Measurements from ENCODE around the gene SLC13A3. TPM values are rescaled to one million over a fixed set of nuclear protein-coding genes. Genes with fewer than 3 reads are reported as not detected.
"Not testable (repeated sequence)": the region's sequence is repeated elsewhere in the genome, so short reads cannot be mapped to it uniquely, and the experiment has no call there.

SLC13A3 gene
- polyA plus RNA-seq, 1 donor = 3.7 TPM

- DNase-seq = peak; percentile 47 to 60
- 35% methylated on average over 5 of the region's 14 CpGs for whole genome bisulfite sequencing (ENCODE audit: insufficient coverage, low lambda C conversion rate)
- no peaks in the 10 kb centered on the region for H3K36me3 ChIP-seq (ENCODE audit: control insufficient read depth, insufficient read depth, low read length)
These were observed 30.0 kb upstream of the SLC13A3 start for GRCh38 chr20:46681032-46681854.

GRCh38 chr20:46680684-46681031 lies 29.4 kb upstream of the SLC13A3 start:
- no peaks in the 10 kb centered on the region for H3K4me1 ChIP-seq (ENCODE audit: control insufficient read depth, insufficient read depth, low read length)
- WGBS (ENCODE audit: insufficient coverage, low lambda C conversion rate) = no CpG with 5 or more reads among the region's 2 CpGs
- H3K27ac ChIP-seq (ENCODE audit: low read length) = no peak overlapping the region
- no peaks in the 10 kb centered on the region for H3K9me3 ChIP-seq (ENCODE audit: control insufficient read depth, low read depth, low read length)
- no peaks in the 10 kb centered on the region for H3K27me3 ChIP-seq (ENCODE audit: control insufficient read depth, insufficient read depth, low read length)
- H3K4me3 ChIP-seq (ENCODE audit: low read length) = no peak overlapping the region
- no peaks in the 10 kb centered on the region for H3K36me3 ChIP-seq (ENCODE audit: control insufficient read depth, insufficient read depth, low read length)
- no peak for DNase-seq

More at GRCh38 chr20:46681032-46681854, 30.0 kb upstream of the SLC13A3 start:
- Histone ChIP-seq H3K9me3 (ENCODE audit: control insufficient read depth, low read depth, low read length) (no peaks in the 10 kb centered on the region), H3K4me3 (ENCODE audit: low read length) (no peak overlapping the region), H3K4me1 (ENCODE audit: control insufficient read depth, insufficient read depth, low read length) (no peaks in the 10 kb centered on the region), H3K27me3 (ENCODE audit: control insufficient read depth, insufficient read depth, low read length) (no peaks in the 10 kb centered on the region), H3K27ac (ENCODE audit: low read length) (no peak overlapping the region)

DNA sequence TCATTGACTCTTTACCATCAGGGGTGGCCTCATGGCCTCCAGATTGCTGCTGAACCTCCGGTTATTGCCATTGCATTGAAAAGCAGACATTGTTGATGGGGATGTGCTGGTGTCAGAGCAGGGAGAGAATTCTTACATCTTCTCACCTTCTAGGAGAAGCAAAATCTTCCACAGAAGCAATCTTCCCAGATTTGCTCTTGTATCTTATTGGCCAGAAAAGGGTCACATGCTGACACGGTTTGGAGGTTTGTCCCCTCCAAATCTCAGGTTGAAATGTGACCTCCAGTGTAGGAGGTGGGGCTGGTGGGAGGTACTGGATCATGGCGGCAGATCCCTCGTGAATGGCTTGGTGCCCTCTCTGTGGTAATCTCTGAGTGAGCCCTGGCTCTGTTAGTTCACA lies 27.3 kb upstream of the SLC13A3 start:
- Histone ChIP-seq H3K9me3 (ENCODE audit: control insufficient read depth, low read depth, low read length) (no peaks in the 10 kb centered on the region), H3K36me3 (ENCODE audit: control insufficient read depth, insufficient read depth, low read length) (no peaks in the 10 kb centered on the region), H3K27ac (ENCODE audit: low read length) (no peak overlapping the region), H3K4me3 (ENCODE audit: low read length) (no peak overlapping the region), H3K27me3 (ENCODE audit: control insufficient read depth, insufficient read depth, low read length) (no peaks in the 10 kb centered on the region), H3K4me1 (ENCODE audit: control insufficient read depth, insufficient read depth, low read length) (no peaks in the 10 kb centered on the region)
- no CpG with 5 or more reads among the region's 4 CpGs for WGBS (ENCODE audit: insufficient coverage, low lambda C conversion rate)
- no peak for DNase-seq

DNA sequence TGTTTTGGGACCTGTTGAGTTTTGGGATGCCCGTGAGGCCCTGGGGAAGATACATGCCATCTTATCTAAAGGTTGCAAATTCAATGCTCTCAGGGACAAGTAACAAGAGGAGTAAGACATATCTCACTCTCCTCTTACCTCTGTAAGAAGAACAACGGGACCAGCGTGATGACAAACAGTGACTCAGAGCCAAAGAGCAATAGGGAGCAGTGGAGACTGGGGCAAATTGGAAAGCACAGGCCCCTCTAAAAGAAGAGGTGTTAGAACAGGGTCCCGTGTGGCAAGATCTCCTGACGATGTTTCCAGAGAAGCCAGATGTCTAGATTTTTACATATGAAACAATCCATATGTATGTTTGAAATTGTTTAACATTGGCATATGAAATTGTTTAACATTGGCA lies 26.3 kb upstream of the SLC13A3 start:
- 100% methylated on average over 1 of the region's 5 CpGs for WGBS (ENCODE audit: insufficient coverage, low lambda C conversion rate)
- no peak overlapping the region for H3K27ac ChIP-seq (ENCODE audit: low read length)
- no peaks in the 10 kb centered on the region for H3K27me3 ChIP-seq (ENCODE audit: control insufficient read depth, insufficient read depth, low read length)
- no peaks in the 10 kb centered on the region for H3K4me1 ChIP-seq (ENCODE audit: control insufficient read depth, insufficient read depth, low read length)
- H3K4me3 ChIP-seq (ENCODE audit: low read length) = no peak overlapping the region
- no peak for DNase-seq
- H3K9me3 ChIP-seq (ENCODE audit: control insufficient read depth, low read depth, low read length) = no peaks in the 10 kb centered on the region
- H3K36me3 ChIP-seq (ENCODE audit: control insufficient read depth, insufficient read depth, low read length) = no peaks in the 10 kb centered on the region

DNA sequence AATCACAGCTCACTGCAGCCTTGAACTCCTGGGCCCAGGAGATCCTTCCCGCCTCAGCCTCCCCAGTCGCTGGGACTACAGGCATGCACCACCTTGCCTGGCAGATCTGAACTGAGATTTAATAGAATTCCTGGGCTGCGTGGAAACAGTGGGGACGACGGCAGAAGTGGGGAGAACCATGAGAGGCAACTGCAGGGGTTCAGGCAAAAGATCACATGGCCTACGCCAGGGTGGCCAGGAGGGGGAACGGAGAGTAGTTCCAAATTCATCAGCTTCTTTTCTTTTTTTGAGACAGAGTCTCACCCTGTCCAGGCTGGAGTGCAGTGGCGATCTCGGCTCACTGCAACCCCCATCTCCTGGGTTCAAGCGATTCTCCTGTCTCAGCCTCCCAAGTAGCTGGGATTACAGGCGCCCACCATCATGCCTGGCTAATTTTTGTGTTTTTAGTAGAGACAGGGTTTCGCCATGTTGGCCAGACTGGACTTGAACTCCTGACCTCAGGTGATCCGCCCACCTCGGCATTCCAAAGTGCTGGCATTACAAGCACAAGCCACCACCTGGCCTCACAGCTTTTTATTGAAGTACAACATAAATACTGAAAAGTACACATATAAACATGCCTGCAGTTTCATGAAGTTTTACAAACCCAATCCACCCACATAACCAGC lies 25.5 kb upstream of the SLC13A3 start:
- H3K27me3 ChIP-seq (ENCODE audit: control insufficient read depth, insufficient read depth, low read length); H3K36me3 ChIP-seq (ENCODE audit: control insufficient read depth, insufficient read depth, low read length); H3K27ac ChIP-seq (ENCODE audit: low read length); H3K9me3 ChIP-seq (ENCODE audit: control insufficient read depth, low read depth, low read length); H3K4me1 ChIP-seq (ENCODE audit: control insufficient read depth, insufficient read depth, low read length); DNase-seq; H3K4me3 ChIP-seq (ENCODE audit: low read length): not testable (repeated sequence)
- WGBS (ENCODE audit: insufficient coverage, low lambda C conversion rate) = 40% methylated on average over 2 of the region's 14 CpGs

- H3K27me3 ChIP-seq (ENCODE audit: control insufficient read depth, insufficient read depth, low read length) = no peaks in the 10 kb centered on the region
- WGBS (ENCODE audit: insufficient coverage, low lambda C conversion rate) = no CpG with 5 or more reads among the region's 14 CpGs
- H3K4me1 ChIP-seq (ENCODE audit: control insufficient read depth, insufficient read depth, low read length) = no peaks in the 10 kb centered on the region
- no peak overlapping the region for H3K4me3 ChIP-seq (ENCODE audit: low read length)
- H3K36me3 ChIP-seq (ENCODE audit: control insufficient read depth, insufficient read depth, low read length) = no peaks in the 10 kb centered on the region
- H3K9me3 ChIP-seq (ENCODE audit: control insufficient read depth, low read depth, low read length) = no peaks in the 10 kb centered on the region
- no peak for DNase-seq
- H3K27ac ChIP-seq (ENCODE audit: low read length) = no peak overlapping the region
These were observed 23.2 kb upstream of the SLC13A3 start for GRCh38 chr20:46674253-46675083.

DNA sequence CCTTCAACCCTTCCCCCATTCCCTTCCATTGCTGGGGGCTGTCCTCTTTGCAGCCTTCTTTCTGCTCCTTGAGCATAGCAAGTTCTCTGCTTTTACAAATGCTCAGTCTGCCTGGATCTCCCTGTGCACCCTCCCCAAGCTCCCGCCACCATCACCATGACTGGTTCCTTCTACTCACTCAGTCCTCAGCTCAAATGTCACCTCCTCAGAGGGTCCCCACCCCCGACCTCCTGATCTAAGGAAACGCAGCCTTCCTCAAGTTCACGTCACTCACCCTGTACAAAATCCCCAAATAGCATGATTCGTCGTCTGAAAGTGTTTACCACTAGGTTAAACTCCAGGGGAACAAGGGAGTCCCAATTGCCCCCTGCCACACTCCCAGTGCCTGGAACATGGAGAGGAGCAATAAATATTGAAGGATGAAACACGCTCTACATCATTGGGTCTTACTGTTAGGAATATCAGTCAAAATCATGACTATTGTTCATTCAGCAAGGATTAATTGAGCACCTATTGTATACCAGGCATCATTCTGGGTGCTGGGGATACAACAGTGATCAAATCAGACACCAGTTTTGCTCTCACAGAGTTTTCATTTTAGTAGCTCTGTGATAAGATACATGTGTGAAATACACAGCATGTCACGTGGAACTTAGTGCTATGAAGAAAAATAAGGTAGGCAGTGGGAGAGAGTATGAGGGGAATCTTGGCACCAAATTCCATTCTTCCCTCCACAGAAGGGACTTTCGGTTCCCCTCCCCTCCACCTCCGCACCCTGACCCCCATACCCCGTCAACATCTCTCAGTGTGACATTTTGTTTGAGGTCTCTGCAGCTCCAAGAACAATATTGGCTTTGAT lies 22.4 kb upstream of the SLC13A3 start:
- Histone ChIP-seq H3K27me3 (ENCODE audit: control insufficient read depth, insufficient read depth, low read length) (no peaks in the 10 kb centered on the region), H3K36me3 (ENCODE audit: control insufficient read depth, insufficient read depth, low read length) (no peaks in the 10 kb centered on the region), H3K27ac (ENCODE audit: low read length) (no peak overlapping the region), H3K4me3 (ENCODE audit: low read length) (no peak overlapping the region), H3K4me1 (ENCODE audit: control insufficient read depth, insufficient read depth, low read length) (no peaks in the 10 kb centered on the region), H3K9me3 (ENCODE audit: control insufficient read depth, low read depth, low read length) (no peaks in the 10 kb centered on the region)
- WGBS (ENCODE audit: insufficient coverage, low lambda C conversion rate) = no CpG with 5 or more reads among the region's 11 CpGs
- no peak for DNase-seq

DNA sequence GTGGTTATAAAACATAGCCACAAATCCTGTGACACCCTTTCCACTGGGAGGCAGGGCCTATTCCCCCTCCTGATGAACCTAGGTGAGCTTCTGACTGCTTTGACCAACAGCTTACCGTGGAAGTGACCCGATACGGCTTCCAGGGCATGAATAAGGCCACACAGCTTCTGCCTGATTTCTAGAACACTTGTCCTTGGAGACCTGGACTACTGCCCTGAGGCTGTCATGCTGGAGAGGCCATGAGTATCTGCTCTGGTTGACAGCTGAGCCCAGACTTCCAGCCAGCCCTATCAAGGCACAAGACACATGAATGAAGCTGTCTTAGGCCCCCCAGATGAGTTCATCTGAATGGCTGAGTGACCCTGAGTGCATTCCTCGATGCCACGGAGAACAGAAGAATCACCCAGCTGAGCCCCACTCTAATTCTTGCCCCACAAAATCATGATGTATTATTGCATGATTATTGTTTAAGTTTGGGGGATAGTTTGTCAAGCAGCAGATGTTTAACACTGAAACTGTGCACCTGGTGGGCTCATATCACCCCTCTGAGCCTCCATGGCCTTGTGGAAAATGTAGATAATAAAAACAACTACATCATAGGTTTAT lies 21.4 kb upstream of the SLC13A3 start:
- Histone ChIP-seq H3K9me3 (ENCODE audit: control insufficient read depth, low read depth, low read length) (no peaks in the 10 kb centered on the region), H3K36me3 (ENCODE audit: control insufficient read depth, insufficient read depth, low read length) (no peaks in the 10 kb centered on the region), H3K4me3 (ENCODE audit: low read length) (no peak overlapping the region), H3K27ac (ENCODE audit: low read length) (no peak overlapping the region), H3K27me3 (ENCODE audit: control insufficient read depth, insufficient read depth, low read length) (no peaks in the 10 kb centered on the region), H3K4me1 (ENCODE audit: control insufficient read depth, insufficient read depth, low read length) (no peaks in the 10 kb centered on the region)
- DNase-seq = no peak
- WGBS (ENCODE audit: insufficient coverage, low lambda C conversion rate) = no CpG with 5 or more reads among the region's 5 CpGs

- no CpG with 5 or more reads among the region's 3 CpGs for WGBS (ENCODE audit: insufficient coverage, low lambda C conversion rate)
These were observed 20.7 kb upstream of the SLC13A3 start for GRCh38 chr20:46671866-46672542.

More at GRCh38 chr20:46671866-46672542, 20.7 kb upstream of the SLC13A3 start:
- no peaks in the 10 kb centered on the region for H3K4me1 ChIP-seq (ENCODE audit: control insufficient read depth, insufficient read depth, low read length)
- no peak overlapping the region for H3K4me3 ChIP-seq (ENCODE audit: low read length)
- no peak overlapping the region for H3K27ac ChIP-seq (ENCODE audit: low read length)
- no peak for DNase-seq
- H3K27me3 ChIP-seq (ENCODE audit: control insufficient read depth, insufficient read depth, low read length) = no peaks in the 10 kb centered on the region
- H3K36me3 ChIP-seq (ENCODE audit: control insufficient read depth, insufficient read depth, low read length) = no peaks in the 10 kb centered on the region
- H3K9me3 ChIP-seq (ENCODE audit: control insufficient read depth, low read depth, low read length) = no peaks in the 10 kb centered on the region

Measured in large intestine (tissue), 3 donors.